GM19467 (cell line): ENCODE results near the gene SMTN.

Source experiments
- ATAC-seq: cut with Tn5 transposase; IDR thresholded peaks from one replicate; pipeline ENCODE4 v1.9.1; 2021; ENCODE audit warnings: mild to moderate bottlenecking, moderate library complexity; ENCODE audit not compliant: unreplicated experiment

SMTN gene

GRCh38 chr22:31148953-31149627 lies 68.0 kb downstream of the SMTN start:
- no peak for ATAC-seq

- no peak for ATAC-seq
Measured at GRCh38 chr22:31150615-31151014, 69.5 kb downstream of the SMTN start.

- ATAC-seq, result no peak
Measured at GRCh38 chr22:31151872-31152271, 70.8 kb downstream of the SMTN start.

DNA sequence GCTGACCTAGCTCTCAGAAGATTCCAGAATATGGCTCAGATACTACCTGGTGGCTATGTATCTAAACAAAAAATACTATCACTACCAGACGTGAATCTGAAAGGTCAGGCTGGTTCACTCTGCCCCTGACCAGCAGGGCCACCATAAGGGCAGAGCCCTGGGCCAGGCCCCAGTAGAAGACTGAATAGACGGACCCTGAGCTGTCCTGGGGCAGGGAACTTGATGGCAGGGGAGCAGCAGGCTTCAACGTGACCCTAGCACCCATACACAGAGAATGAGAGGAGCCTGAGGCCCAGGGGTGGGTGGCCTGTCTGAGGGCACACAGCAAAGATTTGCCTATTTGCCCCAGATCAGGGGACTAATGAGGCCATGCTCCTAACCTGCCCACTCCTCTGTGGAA lies 72.2 kb downstream of the SMTN start:
- ATAC-seq, result no peak
